NB4 (cell line): ENCODE data around the gene NGLY1.

Experiments used
- DNase-seq: peaks from one replicate; pipeline ENCODE4 v3.0.0; 2010; ENCODE audit warnings: low read depth
- H3K4me3 ChIP-seq: one replicate; pipeline ENCODE4 v1.5.1; 2011; ENCODE audit warnings: mild to moderate bottlenecking, low read depth, low read length, moderate library complexity
- MAX ChIP-seq: IDR thresholded peaks from 2 replicates; pipeline ENCODE4 v1.6.1; 2011; ENCODE audit warnings: low read depth, low read length
- MYC ChIP-seq: IDR thresholded peaks from 2 replicates; pipeline ENCODE4 v1.6.1; 2011; ENCODE audit warnings: low read depth, low read length
- POLR2A ChIP-seq: IDR thresholded peaks from 2 replicates; pipeline ENCODE4 v1.6.1; 2011; ENCODE audit warnings: mild to moderate bottlenecking; ENCODE audit not compliant: insufficient read length; ENCODE audit errors: extremely low read depth
- TF ChIP-seq, protein P1 (sequence below): IDR thresholded peaks from one replicate; pipeline ENCODE4 v1.5.1; 2012; ENCODE audit warnings: low read depth, low read length

NGLY1 gene

GRCh38 chr3:25782938-25783660 lies at the start of gene NGLY1:
Gene NGLY1, minus strand, starts transcription at chr3:25783443. Its CDS starts 53 bp downstream, at chr3:25783390.
- DNase-seq = peak; percentile 89
- TF ChIP-seq MYC (peak; percentile 66), MAX (no peak), POLR2A (peak; percentile 88)
- TF ChIP-seq, protein P1, sequence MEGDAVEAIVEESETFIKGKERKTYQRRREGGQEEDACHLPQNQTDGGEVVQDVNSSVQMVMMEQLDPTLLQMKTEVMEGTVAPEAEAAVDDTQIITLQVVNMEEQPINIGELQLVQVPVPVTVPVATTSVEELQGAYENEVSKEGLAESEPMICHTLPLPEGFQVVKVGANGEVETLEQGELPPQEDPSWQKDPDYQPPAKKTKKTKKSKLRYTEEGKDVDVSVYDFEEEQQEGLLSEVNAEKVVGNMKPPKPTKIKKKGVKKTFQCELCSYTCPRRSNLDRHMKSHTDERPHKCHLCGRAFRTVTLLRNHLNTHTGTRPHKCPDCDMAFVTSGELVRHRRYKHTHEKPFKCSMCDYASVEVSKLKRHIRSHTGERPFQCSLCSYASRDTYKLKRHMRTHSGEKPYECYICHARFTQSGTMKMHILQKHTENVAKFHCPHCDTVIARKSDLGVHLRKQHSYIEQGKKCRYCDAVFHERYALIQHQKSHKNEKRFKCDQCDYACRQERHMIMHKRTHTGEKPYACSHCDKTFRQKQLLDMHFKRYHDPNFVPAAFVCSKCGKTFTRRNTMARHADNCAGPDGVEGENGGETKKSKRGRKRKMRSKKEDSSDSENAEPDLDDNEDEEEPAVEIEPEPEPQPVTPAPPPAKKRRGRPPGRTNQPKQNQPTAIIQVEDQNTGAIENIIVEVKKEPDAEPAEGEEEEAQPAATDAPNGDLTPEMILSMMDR = no peak

GRCh38 chr3:25831578-25831977 lies 48.3 kb upstream of the NGLY1 start:
- peak; percentile 75 for DNase-seq
- H3K4me3 ChIP-seq = no peak overlapping the region
- TF ChIP-seq, protein P1 = peak; percentile 41
- no peak for TF ChIP-seq POLR2A

More at GRCh38 chr3:25782938-25783660, at the start of gene NGLY1:
- H3K4me3 ChIP-seq = peak within 1 kb of the TSS; percentile 92

DNA sequence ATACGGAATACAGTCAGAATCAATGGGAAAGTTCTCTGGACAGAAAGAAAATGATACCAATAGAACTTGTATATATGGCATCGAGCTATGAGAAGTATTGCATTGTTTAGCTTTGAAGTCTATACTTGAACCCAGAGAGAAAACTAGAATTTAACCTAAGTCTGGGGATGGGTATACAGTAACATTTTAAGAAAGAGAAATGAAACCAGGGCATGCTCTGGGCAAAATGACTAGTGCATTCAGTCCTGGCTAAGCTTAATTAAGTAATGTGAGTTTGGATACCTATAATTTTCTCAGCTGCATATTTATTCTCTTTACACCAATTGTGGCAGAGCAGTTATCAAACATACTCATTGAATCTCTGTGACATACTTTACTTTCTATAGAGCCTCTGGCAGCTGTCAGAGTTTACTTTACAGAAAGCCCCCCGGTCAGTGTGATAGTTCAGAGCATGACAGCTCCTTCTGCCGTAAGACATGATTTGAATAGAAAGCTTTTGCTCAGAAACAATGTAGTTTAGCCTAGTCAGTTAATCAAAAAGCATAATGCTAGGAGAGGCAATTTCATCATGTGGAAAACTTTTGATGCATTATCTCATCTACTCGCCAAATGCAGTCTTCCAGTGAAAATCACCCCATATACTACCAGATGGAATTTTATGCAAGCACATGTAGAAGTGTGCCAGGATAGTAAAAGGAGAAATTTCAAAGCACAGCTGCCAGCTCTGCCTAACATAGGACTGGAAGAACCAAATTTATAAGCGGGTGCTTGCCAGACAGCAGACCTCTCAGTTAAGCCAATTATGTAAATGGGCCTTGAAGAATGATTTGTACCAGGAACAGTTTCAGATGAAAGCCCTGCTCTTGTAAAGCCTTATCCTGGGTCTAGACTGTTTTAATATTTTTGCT lies 47.4 kb upstream of the NGLY1 start:
- H3K4me3 ChIP-seq = no peak overlapping the region
- no peak for DNase-seq
- TF ChIP-seq, protein P1 = no peak
- TF ChIP-seq MYC = no peak
- TF ChIP-seq POLR2A = no peak
- no peak for TF ChIP-seq MAX

- no peak for DNase-seq
- no peak overlapping the region for H3K4me3 ChIP-seq
- TF ChIP-seq POLR2A (no peak), MYC (no peak), MAX (no peak)
- TF ChIP-seq, protein P1 = no peak
These were observed 43.3 kb upstream of the NGLY1 start for GRCh38 chr3:25826510-25826909.

DNA sequence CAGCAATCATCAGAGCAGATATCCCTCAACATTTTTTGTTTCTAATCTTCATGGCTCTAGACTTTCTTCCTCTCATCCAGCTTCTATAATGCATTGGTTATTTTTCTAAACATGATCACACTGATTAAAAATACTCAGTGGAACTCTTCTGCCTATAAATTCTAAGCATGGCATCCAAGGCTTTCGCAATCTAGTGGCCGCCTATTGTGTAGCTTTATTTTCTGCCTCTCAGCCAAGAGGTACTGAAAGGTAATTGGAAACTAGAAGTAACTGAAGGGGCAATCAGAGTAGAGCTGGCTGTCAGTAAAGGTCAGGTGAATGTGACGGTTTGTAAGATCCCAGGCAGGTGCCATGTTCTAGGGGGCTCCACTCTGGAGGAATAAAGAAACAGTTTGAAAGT lies 40.1 kb upstream of the NGLY1 start:
- H3K4me3 ChIP-seq = no peak overlapping the region
- DNase-seq = no peak
- no peak for TF ChIP-seq MYC
- TF ChIP-seq, protein P1 = no peak
- no peak for TF ChIP-seq MAX
- no peak for TF ChIP-seq POLR2A
